Spinal cord (tissue), 10 donors: ENCODE measurements around the gene ZNF692. TPM values are rescaled to one million over a fixed set of nuclear protein-coding genes. Genes with fewer than 3 reads are reported as not detected.

Experiments
- DNase-seq, 6 donors: peaks; one replicate each; pipeline versions ENCODE4 v3.0.0 to v3.0.0-alpha.2; 2013 to 2015; ENCODE audit warnings: low spot score in 6 of 6, low read depth in 4 of 6
- H3K27ac ChIP-seq: one replicate; pipeline ENCODE4 v1.5.1; 2013; ENCODE audit warnings: low read depth, low read length, control low read depth
- H3K27me3 ChIP-seq: one replicate; pipeline ENCODE4 v1.6.1; 2013; ENCODE audit warnings: low read length; ENCODE audit not compliant: control insufficient read depth, insufficient read depth
- H3K36me3 ChIP-seq: one replicate; pipeline ENCODE4 v1.6.1; 2013; ENCODE audit warnings: low read length; ENCODE audit not compliant: control insufficient read depth, insufficient read depth
- H3K4me1 ChIP-seq: one replicate; pipeline ENCODE4 v1.6.1; 2013; ENCODE audit warnings: low read length; ENCODE audit not compliant: control insufficient read depth, insufficient read depth
- H3K4me3 ChIP-seq: one replicate; pipeline ENCODE4 v1.5.1; 2013; ENCODE audit warnings: low read depth, low read length, control low read depth
- H3K9me3 ChIP-seq: one replicate; pipeline ENCODE4 v1.6.1; 2013; ENCODE audit warnings: low read length; ENCODE audit not compliant: control insufficient read depth, insufficient read depth
- WGBS: methylation state at CpG from one replicate; pipeline ENCODE4 v1.1.5; 2013; ENCODE audit warnings: missing lambda C conversion rate; ENCODE audit not compliant: insufficient coverage; 5-methylcytosine and 5-hydroxymethylcytosine counted together
- polyA plus RNA-seq, 2 donors: library from polyadenylated mRNA; unstranded; fragments of 120-200 nt; gene quantifications; one replicate each; pipeline ENCODE4 v1.2.1, GENCODE V29; 2013; ENCODE audit not compliant: insufficient read length in 2 of 2
- total RNA-seq, 2 donors: library from RNA; depleted of rRNA in 1 of 2; stranded (reverse); fragments of 120-200 nt in 1 of 2; fragments of >200 nt in 1 of 2; gene quantifications; one replicate each; pipeline versions ENCODE4 v1.2.3 to v1.2.4, GENCODE V29; 2013 to 2014
- donor health status: healthy.

ZNF692 gene
- total and polyA plus RNA-seq, 4 donors: 13.6 to 89.3 (median 51.1) TPM

DNA sequence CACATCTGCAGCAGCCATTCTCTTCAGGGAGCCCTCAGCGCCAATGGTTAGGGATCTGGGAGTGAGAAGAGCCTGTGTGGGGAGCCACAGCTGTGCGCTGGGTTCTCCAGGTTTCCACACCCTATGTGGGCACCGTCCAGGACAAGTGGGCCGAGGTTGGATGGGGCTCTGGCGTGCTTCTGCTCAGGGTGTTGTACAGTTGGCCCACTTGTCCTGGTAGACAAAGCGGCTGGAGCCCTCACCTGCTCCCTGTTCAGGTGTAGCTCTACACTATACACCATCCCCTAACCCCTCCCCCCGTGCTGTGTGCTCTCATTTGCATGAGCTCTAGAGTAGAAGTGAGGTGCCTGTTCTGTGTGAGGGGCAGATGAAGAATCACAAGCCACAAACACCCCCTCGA, 45.3 kb downstream of the ZNF692 start:
- no peak for DNase-seq
- 98% methylated on average over 4 of the region's 8 CpGs for WGBS
- Histone ChIP-seq H3K27me3 (no peaks in the 10 kb centered on the region), H3K36me3 (peaks cover 73% of the 10 kb centered on the region), H3K27ac (no peak overlapping the region), H3K4me3 (no peak overlapping the region), H3K9me3 (no peaks in the 10 kb centered on the region), H3K4me1 (no peaks in the 10 kb centered on the region)

DNA sequence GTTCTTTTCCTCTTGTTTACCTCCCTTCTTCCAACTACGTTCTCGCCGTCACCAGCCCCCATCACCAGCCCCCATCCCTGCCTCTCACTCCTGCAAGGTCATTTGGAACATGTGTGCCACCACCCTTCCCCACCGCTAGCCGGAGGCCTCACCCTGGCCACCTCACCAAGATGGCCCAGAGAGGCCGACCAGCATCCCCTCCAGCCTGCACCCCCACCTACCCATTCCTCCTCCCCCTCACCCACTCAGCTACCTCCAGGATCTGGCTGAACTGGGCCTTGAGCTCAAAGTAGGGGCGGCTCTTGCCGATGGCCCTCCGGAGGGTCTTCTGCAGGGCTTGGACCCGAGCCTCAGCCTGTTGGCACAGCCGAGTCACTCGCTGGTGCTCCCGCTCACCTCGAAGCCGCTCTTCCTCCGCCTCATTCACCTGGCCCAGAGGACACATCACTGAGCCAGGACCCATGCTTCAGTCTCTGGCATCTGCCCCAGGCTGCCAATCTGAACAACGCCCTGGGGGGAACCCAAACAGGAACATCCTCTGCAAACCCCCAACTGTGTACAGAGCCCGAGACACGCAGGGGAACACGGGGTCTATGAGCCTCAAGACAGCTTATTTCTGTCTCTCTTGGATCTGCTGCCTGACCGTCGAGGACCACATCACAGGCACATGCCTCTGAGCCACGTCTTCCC, 46.0 kb downstream of the ZNF692 start:
- Histone ChIP-seq H3K4me1 (no peaks in the 10 kb centered on the region), H3K27me3 (no peaks in the 10 kb centered on the region), H3K36me3 (peaks cover 67% of the 10 kb centered on the region), H3K27ac (no peak overlapping the region), H3K9me3 (no peaks in the 10 kb centered on the region), H3K4me3 (no peak overlapping the region)
- no peak for DNase-seq
- 90% methylated on average over 23 of the region's 23 CpGs for WGBS

DNA sequence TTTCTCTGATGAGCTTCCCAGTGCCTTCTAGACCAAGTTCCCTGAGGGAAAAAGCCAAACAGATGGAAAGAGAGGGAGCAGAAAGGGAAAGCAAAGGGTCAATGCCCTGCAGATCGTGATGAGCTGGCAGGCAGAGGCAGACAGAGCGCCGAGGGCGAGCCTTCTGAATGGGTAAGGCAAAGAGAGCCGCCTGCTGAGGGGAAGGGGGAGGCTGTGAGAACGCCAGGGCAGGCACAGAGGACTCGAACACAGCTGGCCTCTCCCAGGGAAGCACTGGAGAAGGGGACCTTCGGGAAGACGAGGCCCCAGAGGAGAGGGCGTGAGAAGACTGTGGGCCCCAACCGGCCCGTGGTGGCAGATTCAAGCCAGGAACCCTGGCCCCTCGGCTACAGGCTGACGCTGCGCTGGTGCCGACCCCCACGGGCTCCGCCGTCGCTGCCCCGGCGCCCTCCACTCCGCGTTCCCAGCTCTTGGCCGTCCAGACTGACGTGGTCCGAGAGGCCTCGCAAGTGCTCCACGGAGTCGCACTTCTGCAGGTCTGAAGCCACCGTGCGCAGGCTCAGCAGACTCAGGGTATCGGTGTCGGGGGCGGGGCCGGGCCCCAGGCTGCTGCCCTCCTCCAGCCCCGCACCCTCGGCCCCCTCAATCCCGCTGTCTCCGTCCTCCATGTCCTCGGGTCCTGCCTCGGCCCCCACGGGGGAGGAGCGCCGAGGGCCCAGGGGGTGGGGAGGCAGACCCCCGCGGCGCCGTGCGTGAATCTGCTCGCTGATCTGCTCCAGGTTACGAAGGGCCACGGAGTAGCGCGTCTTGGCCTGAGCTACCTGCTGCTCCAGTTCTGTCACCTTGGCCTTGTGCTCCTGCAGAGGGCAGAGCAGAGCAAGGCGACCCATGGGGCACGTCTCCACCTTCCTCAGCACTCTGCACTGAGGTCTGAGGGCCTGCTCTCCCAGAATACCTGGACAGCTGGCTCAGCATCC, 47.1 kb downstream of the ZNF692 start:
- 67% methylated on average over 57 of the region's 57 CpGs for WGBS

DNA sequence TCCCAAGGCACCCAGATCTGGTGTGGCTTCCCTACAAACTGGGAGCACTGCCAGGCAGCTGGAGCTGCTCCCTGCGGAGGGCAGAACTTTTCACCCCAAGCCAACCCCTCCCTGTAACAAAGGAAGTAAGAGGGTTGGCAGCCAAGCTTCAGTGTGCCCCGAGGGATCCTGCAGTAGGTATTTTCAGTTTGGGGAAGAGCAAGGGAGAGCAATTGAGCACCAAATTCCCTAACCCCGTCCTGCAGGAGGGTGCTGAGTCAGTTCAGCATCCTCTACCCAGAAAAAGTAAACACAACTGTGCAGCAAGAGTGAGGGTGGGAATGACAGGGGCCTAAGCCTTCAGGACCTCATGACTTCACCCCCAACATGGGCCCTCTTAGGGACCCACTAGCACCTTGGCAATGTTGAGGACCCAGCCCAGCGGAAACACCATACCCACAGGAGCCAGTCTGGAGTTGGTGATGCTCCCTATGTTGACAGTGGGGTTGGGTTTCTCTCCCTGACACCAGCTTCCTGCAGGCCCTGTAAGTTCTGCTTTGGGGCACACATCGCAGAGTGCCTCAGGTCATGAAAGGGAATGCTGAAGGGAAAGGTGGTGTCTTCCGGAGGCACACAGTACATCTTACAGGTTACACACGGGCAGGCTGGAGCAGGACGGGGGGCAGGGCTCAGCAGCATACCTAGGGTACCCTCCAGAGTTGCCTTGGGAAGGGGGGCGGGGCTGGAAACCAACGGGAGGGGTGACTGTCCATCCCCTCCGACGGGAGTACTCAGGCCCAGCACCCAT, 48.0 kb downstream of the ZNF692 start:
- H3K27ac ChIP-seq: no peak overlapping the region
- WGBS: 71% methylated on average over 8 of the region's 12 CpGs

More for the DNA sequence above, 47.1 kb downstream of the ZNF692 start:
- Histone ChIP-seq H3K27ac (no peak overlapping the region), H3K9me3 (no peaks in the 10 kb centered on the region), H3K36me3 (peaks cover 61% of the 10 kb centered on the region), H3K4me3 (no peak overlapping the region), H3K4me1 (no peaks in the 10 kb centered on the region), H3K27me3 (no peaks in the 10 kb centered on the region)
- no peak for DNase-seq

DNA sequence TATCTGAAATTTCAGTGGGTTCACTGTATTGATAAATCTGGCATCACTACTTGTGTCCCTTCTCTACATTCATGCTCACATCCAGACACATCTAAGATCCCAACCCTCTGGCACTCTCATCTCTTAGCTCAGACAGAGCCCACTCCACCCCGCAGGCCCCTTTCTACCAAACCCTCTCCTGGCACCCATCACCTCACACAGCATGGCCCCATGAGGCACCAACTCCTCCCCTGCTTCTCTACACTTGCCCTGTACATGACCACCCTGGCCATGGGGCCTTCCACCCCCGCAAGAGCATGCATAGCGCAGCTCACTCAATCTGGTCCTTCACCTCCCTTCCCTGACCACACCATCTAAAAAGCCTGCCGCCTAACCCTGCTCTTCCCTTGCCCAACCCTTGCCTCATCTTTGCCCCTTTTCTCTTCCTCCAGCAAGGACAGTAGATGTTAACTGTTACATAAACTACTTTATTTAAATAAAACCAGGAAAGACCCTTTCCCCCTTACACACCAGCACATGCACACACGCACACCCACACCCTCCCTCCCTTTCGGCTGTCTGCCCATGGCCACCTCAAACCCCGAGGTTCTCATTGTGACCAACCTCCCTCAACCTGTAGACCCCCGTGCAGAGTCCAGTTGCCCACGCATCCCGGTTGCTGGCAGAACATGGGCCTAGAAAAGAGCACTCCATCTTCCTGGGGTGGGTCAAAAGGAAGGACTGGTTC, 48.7 kb downstream of the ZNF692 start:
- Histone ChIP-seq H3K27me3 (no peaks in the 10 kb centered on the region), H3K9me3 (no peaks in the 10 kb centered on the region), H3K36me3 (peaks cover 45% of the 10 kb centered on the region), H3K4me3 (no peak overlapping the region), H3K27ac (no peak overlapping the region), H3K4me1 (no peaks in the 10 kb centered on the region)
- DNase-seq: no peak
- 72% methylated on average over 5 of the region's 10 CpGs for WGBS

More for the DNA sequence above, 48.0 kb downstream of the ZNF692 start:
- H3K36me3 ChIP-seq: peaks cover 52% of the 10 kb centered on the region
- no peaks in the 10 kb centered on the region for H3K27me3 ChIP-seq
- no peak overlapping the region for H3K4me3 ChIP-seq
- no peak for DNase-seq
- H3K9me3 ChIP-seq: no peaks in the 10 kb centered on the region
- no peaks in the 10 kb centered on the region for H3K4me1 ChIP-seq

DNA sequence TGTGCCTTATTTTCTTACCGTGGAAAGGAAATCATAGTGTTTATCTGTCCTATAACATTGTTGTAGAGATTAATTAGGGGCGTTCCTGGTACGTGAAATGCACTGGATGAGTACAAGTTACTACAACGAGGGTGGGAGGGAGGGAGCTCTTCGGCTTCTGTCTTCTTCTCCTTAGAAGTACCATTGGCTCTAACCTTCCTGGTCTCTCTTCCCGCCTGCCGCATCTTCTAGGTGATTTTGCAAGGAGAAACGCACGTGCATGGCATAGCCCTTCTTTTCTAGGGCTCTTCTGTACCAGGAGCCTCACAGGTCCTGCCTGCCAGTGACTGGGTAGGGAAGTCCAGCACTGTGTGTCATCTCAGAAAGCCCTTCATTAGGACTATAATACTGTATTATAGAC, 50.0 kb downstream of the ZNF692 start:
- Histone ChIP-seq H3K27me3 (no peaks in the 10 kb centered on the region), H3K36me3 (peaks cover 34% of the 10 kb centered on the region), H3K9me3 (no peaks in the 10 kb centered on the region), H3K27ac (no peak overlapping the region), H3K4me3 (no peak overlapping the region), H3K4me1 (no peaks in the 10 kb centered on the region)
- WGBS: no CpG with 5 or more reads among the region's 9 CpGs
- DNase-seq: no peak

DNA sequence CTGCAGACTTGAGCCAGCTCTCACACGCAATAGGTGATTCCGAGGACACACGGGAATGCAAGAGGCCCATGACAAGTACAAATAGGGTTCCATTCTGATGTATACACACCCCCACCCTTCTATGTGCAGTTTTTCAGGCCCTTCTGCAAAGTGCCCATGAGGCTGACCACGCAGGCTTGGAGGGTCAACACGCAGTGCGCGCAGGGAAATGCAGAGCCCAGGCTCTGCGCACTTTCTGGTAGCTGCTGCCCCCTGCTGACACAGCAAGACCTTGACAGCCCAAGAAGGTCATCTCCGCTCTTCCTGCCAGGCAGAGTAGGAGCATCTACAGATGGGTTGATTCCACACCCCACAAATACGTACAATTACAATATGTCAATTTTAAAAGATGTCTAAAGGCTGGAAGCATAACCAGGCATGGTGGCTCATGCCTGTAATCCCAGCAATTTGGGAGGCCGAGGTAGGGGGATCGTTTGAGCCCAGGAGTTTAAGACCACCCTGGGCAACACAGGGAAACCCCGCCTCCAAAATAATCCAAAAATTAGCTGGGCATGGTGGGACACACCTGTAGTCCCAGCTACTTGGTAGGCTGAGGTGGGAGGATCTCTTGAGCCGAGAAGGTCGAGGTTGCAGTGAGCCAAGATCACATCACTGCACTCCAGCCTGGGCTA, 51.7 kb downstream of the ZNF692 start:
- peak in 5 of 6 donors; percentile 7 to 81 (median 26) for DNase-seq
- no peaks in the 10 kb centered on the region for H3K4me1 ChIP-seq
- WGBS: 42% methylated on average over 14 of the region's 15 CpGs
- no peaks in the 10 kb centered on the region for H3K9me3 ChIP-seq
- H3K27ac ChIP-seq: no peak overlapping the region
- no peak overlapping the region for H3K4me3 ChIP-seq
- H3K36me3 ChIP-seq: peaks cover 17% of the 10 kb centered on the region
- H3K27me3 ChIP-seq: no peaks in the 10 kb centered on the region

DNA sequence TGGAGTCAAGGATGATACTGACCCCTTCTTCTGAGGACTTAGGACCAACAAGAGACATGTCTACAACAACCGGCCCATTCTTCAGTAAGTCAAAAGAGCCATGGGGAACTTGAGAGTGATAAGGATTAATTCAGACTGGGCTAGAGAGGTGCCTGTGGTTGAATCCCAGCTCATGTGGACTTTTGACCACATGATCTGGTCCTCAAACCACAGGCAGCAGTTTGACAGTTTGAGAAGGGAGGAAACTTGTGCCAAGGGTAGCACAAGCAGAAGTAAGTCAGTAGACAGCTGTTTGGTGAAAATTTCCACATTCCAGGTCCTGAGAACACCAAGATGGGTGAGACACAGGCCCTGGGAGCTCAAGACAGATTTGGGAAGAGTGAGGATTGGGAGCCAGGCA, 53.0 kb downstream of the ZNF692 start:
- Histone ChIP-seq H3K4me3 (no peak overlapping the region), H3K27me3 (no peaks in the 10 kb centered on the region), H3K27ac (no peak overlapping the region), H3K36me3 (peaks cover 4% of the 10 kb centered on the region), H3K4me1 (no peaks in the 10 kb centered on the region), H3K9me3 (no peaks in the 10 kb centered on the region)
- no peak for DNase-seq
- WGBS: no CpG with 5 or more reads among the region's 1 CpG
